Neural progenitor cell (in vitro differentiated cells): ENCODE results near the gene FAM149A.

Source experiments
- CTCF ChIP-seq: fragments of 200-600 bp; sonication (generic); IDR thresholded peaks from 2 replicates; pipeline ENCODE4 v1.5.1; 2017; ENCODE audit warnings: antibody characterized with exemption, mild to moderate bottlenecking
- EZH2 ChIP-seq: fragments of 200-600 bp; sonication (generic); IDR thresholded peaks from 2 replicates; pipeline ENCODE4 v1.6.1; 2017; ENCODE audit warnings: antibody characterized with exemption, mild to moderate bottlenecking, moderate library complexity

GRCh38 chr4:186158966-186159365, 54.5 kb downstream of the FAM149A start:
- no peak for TF ChIP-seq CTCF
- TF ChIP-seq EZH2 = no peak
